Measurements from ENCODE around the gene SRGAP2C. TPM values are rescaled to one million over a fixed set of nuclear protein-coding genes. Genes with fewer than 3 reads are reported as not detected.
"Not testable (repeated sequence)": the region's sequence is repeated elsewhere in the genome, so short reads cannot be mapped to it uniquely, and the experiment has no call there.

SRGAP2C gene
- total RNA-seq, 1 donor from 2014 or later, result 48.2 TPM

DNA sequence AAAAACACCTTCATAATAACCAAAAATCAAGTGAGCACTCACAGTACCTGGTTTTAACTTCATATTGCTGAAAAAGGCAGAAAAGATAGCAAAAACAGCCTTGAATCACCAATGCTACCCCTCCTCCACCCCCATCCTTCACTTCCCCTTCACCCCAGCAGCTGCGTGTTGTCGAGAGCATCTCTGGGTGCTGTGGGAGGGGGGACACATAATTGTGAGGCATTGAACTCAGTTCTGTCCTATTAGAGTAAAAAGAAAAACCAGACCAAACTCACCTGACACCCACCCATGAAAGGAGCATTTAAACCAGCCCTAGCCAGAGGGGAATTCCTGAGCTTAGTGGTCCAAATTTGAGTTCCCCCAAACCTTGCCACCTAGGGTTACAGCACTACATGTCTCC, 248.7 kb downstream of the SRGAP2C start:
- not testable (repeated sequence) for DNase-seq (ENCODE audit: low read depth, low spot score); H3K27ac Mint-ChIP-seq (ENCODE audit: unreplicated experiment); H3K36me3 Mint-ChIP-seq (ENCODE audit: low read depth); H3K9me3 Mint-ChIP-seq; H3K4me3 Mint-ChIP-seq; H3K27me3 Mint-ChIP-seq (ENCODE audit: low read depth); H3K4me1 Mint-ChIP-seq

DNA sequence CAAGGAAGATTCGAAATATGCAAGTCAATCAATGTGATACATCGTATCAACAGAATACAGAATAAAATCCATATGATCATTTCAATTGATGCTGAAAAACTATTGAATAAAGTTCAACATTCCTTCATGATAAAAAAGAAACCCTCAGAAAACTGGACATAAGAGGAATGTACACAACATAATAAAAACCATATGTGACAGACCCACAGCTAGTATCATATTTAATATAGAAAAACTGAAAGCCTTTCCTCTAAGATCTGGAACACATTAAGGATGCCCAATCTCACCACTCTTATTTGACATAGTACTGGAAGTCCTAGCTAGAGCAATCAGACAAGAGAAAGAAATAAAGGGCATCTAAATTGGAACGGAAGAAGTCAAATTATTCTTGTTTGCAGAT, 254.1 kb downstream of the SRGAP2C start:
- H3K36me3 Mint-ChIP-seq (ENCODE audit: low read depth); DNase-seq (ENCODE audit: low read depth, low spot score); H3K27ac Mint-ChIP-seq (ENCODE audit: unreplicated experiment); H3K4me1 Mint-ChIP-seq; H3K27me3 Mint-ChIP-seq (ENCODE audit: low read depth); H3K4me3 Mint-ChIP-seq: not testable (repeated sequence)
- peaks cover 16% of the 10 kb centered on the region for H3K9me3 Mint-ChIP-seq

DNA sequence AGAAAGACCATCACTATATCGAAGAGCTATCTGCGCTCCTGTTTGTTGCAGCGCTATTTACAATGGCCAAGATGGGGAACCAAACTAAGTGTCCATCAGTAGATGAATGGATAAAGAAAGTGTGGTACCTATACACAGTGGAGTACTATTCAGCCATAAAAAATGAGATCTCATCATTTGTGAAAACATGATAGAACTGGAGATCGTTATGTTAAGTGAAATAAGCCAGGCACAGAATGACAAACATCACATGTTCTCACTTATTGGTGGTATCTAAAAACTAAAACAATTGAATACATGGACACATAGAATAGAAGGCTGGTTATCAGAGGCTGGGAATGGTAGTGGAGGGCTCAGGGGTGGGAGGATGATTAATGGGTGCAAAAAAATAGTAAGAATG, 256.2 kb downstream of the SRGAP2C start:
- Mint-ChIP-seq H3K4me1 (no peaks in the 10 kb centered on the region), H3K36me3 (ENCODE audit: low read depth) (no peaks in the 10 kb centered on the region), H3K27me3 (ENCODE audit: low read depth) (no peaks in the 10 kb centered on the region)

More for the DNA sequence above, 256.2 kb downstream of the SRGAP2C start:
- H3K27ac Mint-ChIP-seq (ENCODE audit: unreplicated experiment), result no peak overlapping the region
- peaks cover 16% of the 10 kb centered on the region for H3K9me3 Mint-ChIP-seq
- no peak overlapping the region for H3K4me3 Mint-ChIP-seq
- DNase-seq (ENCODE audit: low read depth, low spot score), result no peak
- TF ChIP-seq, protein P1, sequence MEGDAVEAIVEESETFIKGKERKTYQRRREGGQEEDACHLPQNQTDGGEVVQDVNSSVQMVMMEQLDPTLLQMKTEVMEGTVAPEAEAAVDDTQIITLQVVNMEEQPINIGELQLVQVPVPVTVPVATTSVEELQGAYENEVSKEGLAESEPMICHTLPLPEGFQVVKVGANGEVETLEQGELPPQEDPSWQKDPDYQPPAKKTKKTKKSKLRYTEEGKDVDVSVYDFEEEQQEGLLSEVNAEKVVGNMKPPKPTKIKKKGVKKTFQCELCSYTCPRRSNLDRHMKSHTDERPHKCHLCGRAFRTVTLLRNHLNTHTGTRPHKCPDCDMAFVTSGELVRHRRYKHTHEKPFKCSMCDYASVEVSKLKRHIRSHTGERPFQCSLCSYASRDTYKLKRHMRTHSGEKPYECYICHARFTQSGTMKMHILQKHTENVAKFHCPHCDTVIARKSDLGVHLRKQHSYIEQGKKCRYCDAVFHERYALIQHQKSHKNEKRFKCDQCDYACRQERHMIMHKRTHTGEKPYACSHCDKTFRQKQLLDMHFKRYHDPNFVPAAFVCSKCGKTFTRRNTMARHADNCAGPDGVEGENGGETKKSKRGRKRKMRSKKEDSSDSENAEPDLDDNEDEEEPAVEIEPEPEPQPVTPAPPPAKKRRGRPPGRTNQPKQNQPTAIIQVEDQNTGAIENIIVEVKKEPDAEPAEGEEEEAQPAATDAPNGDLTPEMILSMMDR (conservative IDR thresholded peaks at IDR 0.05), result no peak

Other genes with a start within 250 kb of the SRGAP2C start
- 9.3 and 10.3 TPM in 2 replicates for gene FAM72B, start 635 bp upstream of the SRGAP2C start, total RNA-seq

All from neural crest cell (in vitro differentiated cells).